ENCODE measurements around the gene BACE2. TPM values are rescaled to one million over a fixed set of nuclear protein-coding genes. Genes with fewer than 3 reads are reported as not detected.

BACE2 gene
- polyA plus RNA-seq, 1 donor (not counting 4 experiments of a cell fraction or from before 2014, with no cell fraction given), result 130 TPM

GRCh38 chr21:41147096-41147978 lies 20.6 kb upstream of the BACE2 start:
- DNase-seq (ENCODE audit: low read depth, low spot score) (no peak), FAIRE-seq (no peak)
- dilution Hi-C loops (cut with MboI; ENCODE audit: extremely low pct_ligation_motif_present, low sequenced_read_pairs), result no loop called here
- TF ChIP-seq CTCF (optimal IDR thresholded peaks at IDR 0.05 in 1 of 3, IDR thresholded peaks at IDR 0.05 in 1 of 3, conservative IDR thresholded peaks at IDR 0.05 in 1 of 3; ENCODE audit: extremely low read depth in 1 of 3, insufficient read depth in 2 of 3, low read length in 3 of 3), result peak in 2 of 3 experiments; percentile 6 to 23
- TF ChIP-seq EZH2 (IDR thresholded peaks at IDR 0.05; ENCODE audit: low read length), result no peak
- H3K36me3 ChIP-seq (ENCODE audit: control insufficient read depth in 2 of 2, extremely low read depth in 1 of 2, insufficient read depth in 2 of 2, low read length in 2 of 2), result no peaks in the 10 kb centered on the region
- H3K79me2 ChIP-seq (ENCODE audit: control insufficient read depth, insufficient read depth, low read length), result no peaks in the 10 kb centered on the region
- no peak overlapping the region for H3K4me3 ChIP-seq (ENCODE audit: control insufficient read depth in 2 of 3, extremely low read depth in 1 of 3, insufficient read depth in 2 of 3, low read depth in 1 of 3, low read length in 3 of 3)
- no peak overlapping the region for H3K4me2 ChIP-seq (ENCODE audit: control insufficient read depth, extremely low read depth, insufficient read depth, low read depth, low read length)
- no peak overlapping the region for H3K27ac ChIP-seq (ENCODE audit: control insufficient read depth, insufficient read depth, low read length)
- H3K9me3 ChIP-seq (ENCODE audit: control insufficient read depth, low read depth, low read length), result no peaks in the 10 kb centered on the region
- H3K4me1 ChIP-seq (ENCODE audit: control insufficient read depth, extremely low read depth, insufficient read depth, low read length), result peaks cover 3% of the 10 kb centered on the region
- H3K9ac ChIP-seq (ENCODE audit: control insufficient read depth, extremely low read depth, insufficient read depth, low read length), result no peak overlapping the region
- H3K27me3 ChIP-seq (ENCODE audit: control insufficient read depth, extremely low read depth, insufficient read depth, low read length), result peaks cover 6% of the 10 kb centered on the region
- H4K20me1 ChIP-seq (ENCODE audit: control insufficient read depth, extremely low read depth, insufficient read depth, low read length), result no peaks in the 10 kb centered on the region
- no peak overlapping the region for H2AFZ ChIP-seq (ENCODE audit: control insufficient read depth, low read length)
- no peaks in the 10 kb centered on the region for H3K9me1 ChIP-seq (ENCODE audit: control insufficient read depth, extremely low read depth, insufficient read depth, low read length)

- Histone ChIP-seq H2AFZ (ENCODE audit: control insufficient read depth, low read length) (no peak overlapping the region), H3K79me2 (ENCODE audit: control insufficient read depth, insufficient read depth, low read length) (no peaks in the 10 kb centered on the region), H3K4me3 (ENCODE audit: control insufficient read depth in 2 of 3, extremely low read depth in 1 of 3, insufficient read depth in 2 of 3, low read depth in 1 of 3, low read length in 3 of 3) (no peak overlapping the region), H4K20me1 (ENCODE audit: control insufficient read depth, extremely low read depth, insufficient read depth, low read length) (no peaks in the 10 kb centered on the region), H3K4me1 (ENCODE audit: control insufficient read depth, extremely low read depth, insufficient read depth, low read length) (no peaks in the 10 kb centered on the region), H3K27me3 (ENCODE audit: control insufficient read depth, extremely low read depth, insufficient read depth, low read length) (peaks cover 6% of the 10 kb centered on the region), H3K36me3 (ENCODE audit: control insufficient read depth in 2 of 2, extremely low read depth in 1 of 2, insufficient read depth in 2 of 2, low read length in 2 of 2) (no peaks in the 10 kb centered on the region), H3K9ac (ENCODE audit: control insufficient read depth, extremely low read depth, insufficient read depth, low read length) (no peak overlapping the region), H3K9me3 (ENCODE audit: control insufficient read depth, low read depth, low read length) (no peaks in the 10 kb centered on the region), H3K27ac (ENCODE audit: control insufficient read depth, insufficient read depth, low read length) (no peak overlapping the region), H3K4me2 (ENCODE audit: control insufficient read depth, extremely low read depth, insufficient read depth, low read depth, low read length) (no peak overlapping the region), H3K9me1 (ENCODE audit: control insufficient read depth, extremely low read depth, insufficient read depth, low read length) (no peaks in the 10 kb centered on the region)
- dilution Hi-C loops (cut with MboI; ENCODE audit: extremely low pct_ligation_motif_present, low sequenced_read_pairs), result no loop called here
- FAIRE-seq, result no peak
- DNase-seq (ENCODE audit: low read depth, low spot score), result no peak
- TF ChIP-seq EZH2 (IDR thresholded peaks at IDR 0.05; ENCODE audit: low read length), result no peak
These were observed 20.0 kb upstream of the BACE2 start for GRCh38 chr21:41147979-41148355.

All from keratinocyte (primary cell).